GM19452 (cell line): ENCODE data around the gene GCK.
"Not testable (repeated sequence)": the region's sequence is repeated elsewhere in the genome, so short reads cannot be mapped to it uniquely, and the experiment has no call there.

Experiments used
- ATAC-seq: cut with Tn5 transposase; IDR thresholded peaks from one replicate; pipeline ENCODE4 v1.9.1; 2021; ENCODE audit not compliant: unreplicated experiment

Gene GCK

GRCh38 chr7:44183386-44183785, 5.9 kb downstream of the GCK start:
- no peak for ATAC-seq

- ATAC-seq: no peak
These were observed 6.4 kb downstream of the GCK start for GRCh38 chr7:44182827-44183226.

GRCh38 chr7:44180631-44181030, 8.6 kb downstream of the GCK start:
- ATAC-seq: no peak

GRCh38 chr7:44177570-44178131, 11.6 kb downstream of the GCK start:
- no peak for ATAC-seq

GRCh38 chr7:44176486-44176885, 12.8 kb downstream of the GCK start:
- no peak for ATAC-seq

- no peak for ATAC-seq
These were observed 13.5 kb downstream of the GCK start for GRCh38 chr7:44175730-44176129.

GRCh38 chr7:44174694-44174948, 14.6 kb downstream of the GCK start:
- ATAC-seq: not testable (repeated sequence)

- no peak for ATAC-seq
These were observed 15.1 kb downstream of the GCK start for GRCh38 chr7:44173911-44174693.

- ATAC-seq: no peak
These were observed 16.3 kb downstream of the GCK start for GRCh38 chr7:44172803-44173424.

- ATAC-seq: no peak
These were observed 16.9 kb downstream of the GCK start for GRCh38 chr7:44172352-44172751.

GRCh38 chr7:44171901-44172300, 17.3 kb downstream of the GCK start:
- ATAC-seq: not testable (repeated sequence)

- ATAC-seq: no peak
These were observed 21.3 kb downstream of the GCK start for GRCh38 chr7:44167920-44168319.

GRCh38 chr7:44163591-44163990, 25.6 kb downstream of the GCK start:
- no peak for ATAC-seq

GRCh38 chr7:44162785-44163395, 26.3 kb downstream of the GCK start:
- ATAC-seq: no peak

GRCh38 chr7:44162179-44162578, 27.1 kb downstream of the GCK start:
- no peak for ATAC-seq

GRCh38 chr7:44161371-44161770, 27.9 kb downstream of the GCK start:
- no peak for ATAC-seq

- ATAC-seq: no peak
These were observed 29.2 kb downstream of the GCK start for GRCh38 chr7:44159824-44160630.

- ATAC-seq: no peak
These were observed 30.2 kb downstream of the GCK start for GRCh38 chr7:44158873-44159631.

- ATAC-seq: no peak
These were observed 31.0 kb downstream of the GCK start for GRCh38 chr7:44158096-44158872.
